Naive thymus-derived CD4-positive, alpha-beta T cell (primary cell): Measurements from ENCODE around the gene SYCP2L. TPM values are rescaled to one million over a fixed set of nuclear protein-coding genes. Genes with fewer than 3 reads are reported as not detected.

Experiments
- ATAC-seq: fragments of 150-1000 bp; cut with Tn5 transposase; 2 replicates; pipeline ENCODE4 v1.10.0; 2021; ENCODE audit warnings: mild to moderate bottlenecking, moderate library complexity
- CTCF ChIA-PET: fragments of 350-600 bp; sonication (Branson Sonifier 250); formaldehyde crosslinking; loops from one replicate; lab custom pipeline; 2021; ENCODE audit warnings: antibody characterized with exemption; lab: Charles Lee
- POLR2A ChIA-PET: fragments of 350-600 bp; sonication (Branson Sonifier 250); formaldehyde crosslinking; loops from one replicate; lab custom pipeline; 2021; ENCODE audit warnings: antibody characterized with exemption, inconsistent platforms; lab: Charles Lee
- DNase-seq, 9 donors: peaks; one replicate each; pipeline versions ENCODE4 v3.0.0 to v3.0.0-alpha.2; 2020 to 2022; ENCODE audit warnings: mixed read lengths in 1 of 9
- H3K27ac ChIP-seq: one replicate; pipeline ENCODE4 v1.7.0; 2013; ENCODE audit warnings: mild to moderate bottlenecking, low read depth, low read length, moderate library complexity
- H3K27me3 ChIP-seq, 2 donors: one replicate each; pipeline ENCODE4 v1.7.0; 2013; ENCODE audit warnings: low read length in 2 of 2, mild to moderate bottlenecking in 2 of 2, moderate library complexity in 2 of 2; ENCODE audit not compliant: control insufficient read depth in 2 of 2, insufficient read depth in 2 of 2
- H3K36me3 ChIP-seq, 3 experiments: 1 replicate in 2 of 3; 2 replicates in 1 of 3; pipeline ENCODE4 v1.7.0; 2013; ENCODE audit warnings: low read length in 3 of 3, mild to moderate bottlenecking in 3 of 3, moderate library complexity in 1 of 3; ENCODE audit not compliant: insufficient read depth in 3 of 3, control insufficient read depth in 2 of 3
- H3K4me1 ChIP-seq, 2 donors: one replicate each; pipeline ENCODE4 v1.7.0; 2013; ENCODE audit warnings: low read length in 2 of 2, mild to moderate bottlenecking in 2 of 2, moderate library complexity in 1 of 2; ENCODE audit not compliant: control insufficient read depth in 2 of 2, insufficient read depth in 2 of 2
- H3K4me3 ChIP-seq: 2 replicates; pipeline ENCODE4 v1.7.0; 2013; ENCODE audit warnings: mild to moderate bottlenecking, low read length
- H3K9me3 ChIP-seq, 3 experiments: 1 replicate in 2 of 3; 2 replicates in 1 of 3; pipeline ENCODE4 v1.7.0; 2013; ENCODE audit warnings: low read length in 3 of 3; ENCODE audit not compliant: control insufficient read depth in 2 of 3
- H3K27ac Mint-ChIP-seq, 9 donors: one replicate each; pipeline ENCODE4 v1.8.0; 2020 to 2022; ENCODE audit warnings: mixed read lengths in 9 of 9, mild to moderate bottlenecking in 8 of 9, moderate library complexity in 5 of 9, inconsistent platforms in 2 of 9
- H3K27me3 Mint-ChIP-seq, 5 donors: one replicate each; pipeline ENCODE4 v1.8.0; 2021 to 2022; ENCODE audit warnings: mixed read lengths in 5 of 5, mild to moderate bottlenecking in 1 of 5
- H3K36me3 Mint-ChIP-seq, 5 donors: one replicate each; pipeline ENCODE4 v1.8.0; 2020 to 2022; ENCODE audit warnings: mixed read lengths in 5 of 5, mild to moderate bottlenecking in 3 of 5, inconsistent platforms in 1 of 5
- H3K4me1 Mint-ChIP-seq, 7 donors: one replicate each; pipeline ENCODE4 v1.8.0; 2020 to 2022; ENCODE audit warnings: mixed read lengths in 7 of 7, mild to moderate bottlenecking in 3 of 7, inconsistent platforms in 1 of 7
- H3K4me3 Mint-ChIP-seq, 10 donors: one replicate each; pipeline ENCODE4 v1.8.0; 2020 to 2022; ENCODE audit warnings: mild to moderate bottlenecking in 10 of 10, mixed read lengths in 10 of 10, moderate library complexity in 6 of 10, inconsistent platforms in 2 of 10
- H3K9me3 Mint-ChIP-seq, 11 donors: one replicate each; pipeline ENCODE4 v1.8.0; 2020 to 2022; ENCODE audit warnings: mixed read lengths in 11 of 11, mild to moderate bottlenecking in 4 of 11, inconsistent platforms in 1 of 11, moderate library complexity in 1 of 11
- intact Hi-C, 2 donors: fragments of 100-400 bp; cut with micrococcal nuclease; formaldehyde crosslinking; loops; one replicate each; pipeline ENCODE4 v1.15.1; 2023
- polyA plus RNA-seq, 2 donors: library from polyadenylated mRNA; unstranded; fragments of 300-500 nt; fragmentation: Illumina TruSeq; gene quantifications; one replicate each; pipeline ENCODE4 v1.2.3, GENCODE V29; 2021
- total RNA-seq, 6 experiments: library from RNA in 5 of 6; stranded (reverse) in 5 of 6; gene quantifications; 1 replicate in 5 of 6; 2 replicates in 1 of 6; pipeline ENCODE4 v1.2.3 and lab custom pipeline; 2021 to 2026

SYCP2L gene
- total and polyA plus RNA-seq, 7 experiments from 2014 or later: 0.20 to 0.40 TPM; not detected in 5

- intact Hi-C loops: no loop called here
- Mint-ChIP-seq H3K9me3 (no peaks in the 10 kb centered on the region), H3K27ac (no peak overlapping the region), H3K36me3 (no peaks in the 10 kb centered on the region), H3K4me3 (no peak overlapping the region), H3K4me1 (no peaks in the 10 kb centered on the region), H3K27me3 (peaks cover 8 to 24% (median 20%) of the 10 kb centered on the region in 5 donors)
- CTCF ChIA-PET: no interaction called here
- POLR2A ChIA-PET: no interaction called here
- Histone ChIP-seq H3K4me3 (no peak overlapping the region), H3K36me3 (no peaks in the 10 kb centered on the region), H3K4me1 (no peaks in the 10 kb centered on the region), H3K27ac (no peak overlapping the region), H3K27me3 (no peaks in the 10 kb centered on the region), H3K9me3 (no peaks in the 10 kb centered on the region)
- DNase-seq (no peak), ATAC-seq (no peak)
These were observed 119.2 kb downstream of the SYCP2L start for GRCh38 chr6:11006061-11006460.

DNA sequence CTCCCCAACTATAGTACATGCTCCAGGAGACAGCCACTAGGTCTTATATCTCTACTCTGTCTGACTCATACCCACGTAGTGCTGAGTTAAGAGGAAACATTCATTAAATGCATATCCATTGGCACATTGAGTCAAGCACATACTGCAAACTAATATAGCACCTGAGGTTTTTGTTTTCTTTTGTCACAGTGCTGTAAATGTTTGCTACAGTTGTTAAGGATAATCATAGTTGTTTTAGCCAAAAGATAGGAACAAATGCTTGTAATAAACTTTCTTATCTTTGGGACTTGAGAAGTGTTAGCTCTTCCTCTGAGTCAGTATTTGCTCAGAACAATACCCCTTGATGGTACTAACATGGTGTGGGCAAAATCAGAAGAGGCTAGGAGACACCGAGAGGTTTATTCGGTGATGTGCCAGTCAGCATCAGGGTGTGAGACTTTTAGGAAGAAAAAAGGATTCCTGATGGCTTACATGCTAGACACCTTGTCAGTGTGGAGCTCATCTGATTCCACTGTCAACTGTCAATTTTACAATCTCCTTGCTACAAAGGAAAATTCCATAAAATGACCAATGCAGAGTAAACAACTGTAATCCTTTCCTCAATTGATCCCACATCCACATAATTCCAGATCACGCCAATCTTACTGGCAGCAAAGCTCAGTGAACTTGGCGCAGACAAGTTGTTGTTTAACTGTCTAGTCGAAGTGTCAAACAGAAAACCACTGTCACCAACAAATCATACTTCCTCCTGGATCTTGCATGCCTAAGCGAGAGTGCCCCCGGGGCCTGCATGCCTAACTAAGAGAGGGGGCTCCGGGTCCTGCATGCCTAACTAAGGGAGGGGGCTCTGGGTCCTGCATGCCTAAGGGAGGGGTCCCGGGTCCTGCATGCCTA, 121.1 kb downstream of the SYCP2L start:
- no peak overlapping the region for H3K27ac Mint-ChIP-seq
- Histone ChIP-seq H3K4me3 (no peak overlapping the region), H3K9me3 (no peaks in the 10 kb centered on the region), H3K4me1 (no peaks in the 10 kb centered on the region), H3K27me3 (no peaks in the 10 kb centered on the region), H3K27ac (no peak overlapping the region), H3K36me3 (no peaks in the 10 kb centered on the region)
- intact Hi-C loops: no loop called here
- no peak overlapping the region for H3K4me3 Mint-ChIP-seq
- no peaks in the 10 kb centered on the region for H3K4me1 Mint-ChIP-seq
- no peak for DNase-seq
- ChIA-PET CTCF (no interaction called here), POLR2A (no interaction called here)
- H3K27me3 Mint-ChIP-seq: peaks cover 10 to 28% (median 16%) of the 10 kb centered on the region in 5 donors
- no peaks in the 10 kb centered on the region for H3K36me3 Mint-ChIP-seq
- no peak for ATAC-seq
- H3K9me3 Mint-ChIP-seq: no peaks in the 10 kb centered on the region

- peaks cover 17 to 30% (median 20%) of the 10 kb centered on the region in 5 donors for H3K27me3 Mint-ChIP-seq
These were observed 122.0 kb downstream of the SYCP2L start for GRCh38 chr6:11008821-11009220.

GRCh38 chr6:11009353-11009752, 122.5 kb downstream of the SYCP2L start:
- Histone ChIP-seq H3K36me3 (no peaks in the 10 kb centered on the region), H3K4me1 (no peaks in the 10 kb centered on the region), H3K9me3 (no peaks in the 10 kb centered on the region), H3K27me3 (no peaks in the 10 kb centered on the region), H3K4me3 (no peak overlapping the region), H3K27ac (no peak overlapping the region)
- POLR2A ChIA-PET: no interaction called here
- CTCF ChIA-PET: no interaction called here
- H3K9me3 Mint-ChIP-seq: no peaks in the 10 kb centered on the region
- peaks cover 19 to 31% (median 22%) of the 10 kb centered on the region in 5 donors for H3K27me3 Mint-ChIP-seq
- H3K4me1 Mint-ChIP-seq: no peaks in the 10 kb centered on the region
- no peaks in the 10 kb centered on the region for H3K36me3 Mint-ChIP-seq
- no peak overlapping the region for H3K4me3 Mint-ChIP-seq
- intact Hi-C loops: no loop called here
- no peak for ATAC-seq
- H3K27ac Mint-ChIP-seq: no peak overlapping the region
- no peak for DNase-seq

More at GRCh38 chr6:11008821-11009220, 122.0 kb downstream of the SYCP2L start:
- Mint-ChIP-seq H3K36me3 (no peaks in the 10 kb centered on the region), H3K9me3 (no peaks in the 10 kb centered on the region), H3K4me1 (no peaks in the 10 kb centered on the region), H3K27ac (no peak overlapping the region), H3K4me3 (no peak overlapping the region)
- Histone ChIP-seq H3K36me3 (no peaks in the 10 kb centered on the region), H3K27me3 (no peaks in the 10 kb centered on the region), H3K9me3 (no peaks in the 10 kb centered on the region), H3K4me3 (no peak overlapping the region), H3K4me1 (no peaks in the 10 kb centered on the region), H3K27ac (no peak overlapping the region)
- intact Hi-C loops: no loop called here
- ATAC-seq (no peak), DNase-seq (no peak)
- CTCF ChIA-PET: no interaction called here
- POLR2A ChIA-PET: no interaction called here

- Mint-ChIP-seq H3K9me3 (peaks cover 0 to 1% (median 0%) of the 10 kb centered on the region in 11 donors), H3K27ac (no peak overlapping the region), H3K36me3 (no peaks in the 10 kb centered on the region), H3K27me3 (peaks cover 25 to 41% (median 34%) of the 10 kb centered on the region in 5 donors), H3K4me1 (no peaks in the 10 kb centered on the region), H3K4me3 (no peak overlapping the region)
- no peak for ATAC-seq
- no peak for DNase-seq
- Histone ChIP-seq H3K36me3 (no peaks in the 10 kb centered on the region), H3K9me3 (no peaks in the 10 kb centered on the region), H3K4me1 (no peaks in the 10 kb centered on the region), H3K27ac (no peak overlapping the region), H3K4me3 (no peak overlapping the region), H3K27me3 (no peaks in the 10 kb centered on the region)
- ChIA-PET CTCF (no interaction called here), POLR2A (no interaction called here)
- intact Hi-C loops: no loop called here
These were observed 125.0 kb downstream of the SYCP2L start for GRCh38 chr6:11011787-11012234.

- H3K27ac ChIP-seq: no peak overlapping the region
- DNase-seq (no peak), ATAC-seq (no peak)
- no peaks in the 10 kb centered on the region for H3K27me3 ChIP-seq
- H3K27ac Mint-ChIP-seq: no peak overlapping the region
- no peaks in the 10 kb centered on the region for H3K36me3 ChIP-seq
- H3K9me3 ChIP-seq: no peaks in the 10 kb centered on the region
- no peaks in the 10 kb centered on the region for H3K36me3 Mint-ChIP-seq
- H3K4me3 Mint-ChIP-seq: no peak overlapping the region
- CTCF ChIA-PET: no interaction called here
- H3K4me1 ChIP-seq: no peaks in the 10 kb centered on the region
- intact Hi-C loops: no loop called here
- H3K4me3 ChIP-seq: no peak overlapping the region
- H3K9me3 Mint-ChIP-seq: peaks cover 0 to 1% (median 0%) of the 10 kb centered on the region in 11 donors
- no peaks in the 10 kb centered on the region for H3K4me1 Mint-ChIP-seq
- peaks cover 25 to 41% (median 34%) of the 10 kb centered on the region in 5 donors for H3K27me3 Mint-ChIP-seq
- POLR2A ChIA-PET: no interaction called here
These were observed 125.5 kb downstream of the SYCP2L start for GRCh38 chr6:11012295-11012754.
